ENCODE measurements around the gene SLC1A1. TPM values are rescaled to one million over a fixed set of nuclear protein-coding genes. Genes with fewer than 3 reads are reported as not detected.

The SLC1A1 gene
- total RNA-seq, 1 experiment from 2014 or later = 0.10 TPM

- no peak for DNase-seq (ENCODE audit: extremely low read depth, low read depth)
These were observed 124.4 kb downstream of the SLC1A1 start for GRCh38 chr9:4614627-4615026.

- no peak for DNase-seq (ENCODE audit: extremely low read depth, low read depth)
These were observed 125.0 kb downstream of the SLC1A1 start for GRCh38 chr9:4615251-4615650.

GRCh38 chr9:4615778-4616177, 125.5 kb downstream of the SLC1A1 start:
- no peak for DNase-seq (ENCODE audit: extremely low read depth, low read depth)

DNA sequence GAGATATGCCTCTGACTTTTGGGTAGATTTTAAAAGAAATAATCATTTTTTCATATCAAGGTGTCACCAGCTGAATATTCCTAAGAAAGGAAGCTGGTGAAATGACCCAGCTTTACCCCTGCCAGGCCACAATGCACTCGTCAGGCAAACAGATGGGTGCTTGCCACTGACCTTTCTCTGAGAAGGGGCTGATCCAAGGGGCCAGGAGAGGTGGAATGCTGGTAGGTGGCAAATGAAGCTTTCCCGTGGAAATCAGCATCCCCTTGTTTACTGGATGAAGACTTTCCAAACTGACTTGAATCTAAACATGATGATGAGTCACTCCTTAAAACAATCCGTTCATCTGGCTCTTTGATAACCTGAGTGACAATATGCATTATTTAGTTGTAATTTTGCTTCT, 127.5 kb downstream of the SLC1A1 start:
- DNase-seq (ENCODE audit: extremely low read depth, low read depth) = no peak

DNA sequence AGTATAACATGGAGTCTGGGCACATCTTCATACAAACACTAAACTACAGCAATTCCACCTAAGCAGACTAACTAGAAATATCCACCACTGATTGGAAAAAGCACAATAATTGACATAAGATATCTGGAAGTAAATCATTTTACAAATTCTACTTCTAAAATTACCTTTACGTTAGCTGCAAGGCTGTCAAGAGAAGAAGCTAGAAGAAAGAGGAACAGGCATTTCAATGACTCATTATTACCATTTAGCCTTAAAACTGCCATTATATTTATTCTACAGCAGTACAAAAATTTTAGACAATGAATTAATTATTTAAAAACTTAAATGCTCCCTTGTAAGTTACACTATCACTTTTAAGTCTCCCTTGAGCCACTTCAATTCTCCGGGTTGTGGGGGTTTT, 128.4 kb downstream of the SLC1A1 start:
- DNase-seq (ENCODE audit: extremely low read depth, low read depth) = no peak

- DNase-seq (ENCODE audit: extremely low read depth, low read depth) = no peak
These were observed 129.9 kb downstream of the SLC1A1 start for GRCh38 chr9:4620057-4620765.

GRCh38 chr9:4620881-4621555, 130.8 kb downstream of the SLC1A1 start:
- no peak for DNase-seq (ENCODE audit: extremely low read depth, low read depth)

- DNase-seq (ENCODE audit: extremely low read depth, low read depth) = no peak
These were observed 131.7 kb downstream of the SLC1A1 start for GRCh38 chr9:4622016-4622415.

DNA sequence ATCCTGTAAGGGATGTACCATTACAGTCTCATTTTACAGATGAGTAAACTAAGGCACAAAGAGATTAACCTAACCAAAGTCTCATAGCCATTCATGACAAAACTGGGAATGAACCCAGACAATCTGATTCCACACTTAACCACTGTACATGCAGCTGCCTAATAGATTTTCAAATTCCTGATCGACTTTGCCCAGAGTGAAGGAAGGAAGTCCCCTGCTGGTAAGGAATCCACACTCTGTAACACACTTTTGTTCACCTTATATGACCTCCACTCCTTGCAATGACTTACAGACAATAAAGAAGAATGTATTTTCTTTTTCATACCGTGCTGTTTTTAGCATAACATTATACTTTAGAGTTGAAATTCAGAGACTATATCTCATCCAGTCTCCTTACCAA, 140.6 kb downstream of the SLC1A1 start:
- no peak for DNase-seq (ENCODE audit: extremely low read depth, low read depth)

Other genes with a start within 250 kb of the SLC1A1 start
- 7.2 and 8.6 TPM in 2 replicates for gene GLIS3, start 190.4 kb upstream of the SLC1A1 start, total RNA-seq (2014; rRNA removed; shearing (Covaris generic))
- 5.2 and 5.4 TPM in 2 replicates for gene PLPP6, start 171.8 kb downstream of the SLC1A1 start, total RNA-seq (2014; rRNA removed; shearing (Covaris generic))
- gene SPATA6L, start 176.0 kb downstream of the SLC1A1 start, total RNA-seq (2014; rRNA removed; shearing (Covaris generic)) = not detected in 2 replicates
- 10.7 and 12.0 TPM in 2 replicates for gene CDC37L1, start 189.1 kb downstream of the SLC1A1 start, total RNA-seq (2014; rRNA removed; shearing (Covaris generic))